Pons (tissue), 1 donor: ENCODE data around the gene RNF212.

Source experiments
- DNase-seq: peaks from one replicate; pipeline ENCODE4 v3.0.0-alpha.2; 2016; ENCODE audit warnings: low spot score

Gene RNF212

DNA sequence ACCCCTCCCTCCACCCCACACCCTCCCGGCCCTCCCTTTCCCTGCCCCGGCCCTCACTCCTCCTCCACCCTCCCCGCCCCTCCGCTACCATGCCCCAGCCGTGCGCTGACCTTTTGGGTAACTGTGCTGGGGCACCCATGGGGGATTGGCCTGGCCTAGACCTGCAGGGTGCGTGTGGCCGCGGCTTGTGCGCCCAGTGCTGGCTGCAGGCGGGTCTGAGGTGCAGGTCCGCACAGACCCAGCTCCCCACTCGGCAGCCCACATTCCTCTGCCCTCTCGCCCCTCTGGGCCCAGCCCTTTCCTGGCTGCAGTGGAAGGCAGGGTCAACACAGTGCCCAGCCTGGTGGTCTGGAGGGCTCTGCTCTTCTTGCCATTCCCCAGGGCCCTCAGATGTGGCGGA lies 77.3 kb downstream of the RNF212 start:
- no peak for DNase-seq

DNA sequence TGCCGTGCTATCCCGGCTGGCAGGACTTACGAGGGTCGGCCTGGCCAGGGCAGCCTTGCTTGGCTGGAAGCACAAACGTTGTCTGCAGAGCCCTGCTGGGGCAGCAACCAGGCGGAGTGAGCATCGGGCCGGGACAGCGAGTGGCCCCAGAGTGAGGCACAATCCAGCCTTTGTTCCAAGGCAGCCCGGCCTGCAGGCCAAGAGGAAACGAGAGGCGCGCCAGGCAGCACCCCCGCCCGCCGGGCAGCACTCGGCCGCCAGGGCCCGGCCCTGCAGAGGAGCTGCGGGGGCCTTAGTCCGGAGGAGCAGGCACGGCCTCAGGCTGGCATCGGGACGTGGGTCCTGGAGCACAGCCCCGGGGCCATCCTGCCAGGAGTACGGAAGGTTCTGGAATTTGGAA lies 77.9 kb downstream of the RNF212 start:
- DNase-seq, result peak; percentile 93

DNA sequence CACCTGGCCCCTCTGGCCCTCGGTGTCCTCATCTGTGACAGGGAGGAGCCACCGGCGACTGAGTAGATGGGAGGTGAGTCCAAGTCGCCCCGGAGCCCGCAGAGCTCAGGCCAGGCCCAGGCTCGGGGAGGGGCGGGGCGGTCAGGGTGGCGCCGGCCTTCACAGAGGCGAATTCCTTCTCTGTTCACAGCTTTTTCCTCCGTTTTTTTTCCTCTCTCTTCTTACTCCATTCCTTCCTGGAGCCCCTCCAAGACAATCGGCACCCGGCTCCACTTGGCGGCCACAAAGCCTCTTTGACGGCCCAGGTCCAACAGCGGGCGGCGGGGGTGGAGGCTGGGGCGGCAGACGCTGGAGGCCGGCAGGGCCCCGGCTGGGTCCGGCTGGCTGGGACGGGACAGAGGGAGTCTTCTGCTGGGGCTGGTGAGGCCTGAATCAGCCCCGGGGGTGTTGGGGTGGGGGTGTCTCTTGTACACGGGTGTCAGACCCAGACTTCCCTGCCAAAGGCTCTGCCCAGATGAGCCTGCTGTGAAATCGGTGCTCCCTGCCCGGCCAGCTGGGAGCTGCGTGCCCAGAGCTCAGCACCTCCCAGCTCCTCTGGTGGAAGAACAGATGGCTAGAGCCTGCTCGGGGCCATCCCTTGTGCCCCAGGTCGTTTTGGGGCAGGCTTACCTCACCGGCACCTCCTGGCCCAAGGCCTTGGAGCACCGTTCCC lies 79.4 kb downstream of the RNF212 start:
- no peak for DNase-seq

DNA sequence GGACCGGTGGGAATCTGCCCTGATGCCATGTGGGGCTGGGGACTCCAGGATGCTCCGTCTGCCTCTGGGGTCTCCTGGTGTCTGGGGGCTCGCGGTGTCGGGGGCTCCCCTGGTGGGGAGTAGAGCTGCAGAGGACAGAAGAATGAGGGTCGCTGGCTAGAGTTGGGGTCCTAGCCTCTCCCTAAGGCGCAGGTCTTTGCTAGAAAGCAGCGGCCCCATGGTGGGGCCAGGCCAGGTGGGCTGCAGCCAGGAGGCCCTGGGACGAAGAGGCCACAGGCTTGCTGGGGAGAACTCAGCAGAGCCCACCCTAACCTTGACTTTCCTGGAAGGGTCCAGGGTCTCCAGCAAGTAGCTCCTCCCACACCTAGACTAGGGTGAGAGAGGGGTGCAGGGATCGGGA lies 80.5 kb downstream of the RNF212 start:
- no peak for DNase-seq

DNA sequence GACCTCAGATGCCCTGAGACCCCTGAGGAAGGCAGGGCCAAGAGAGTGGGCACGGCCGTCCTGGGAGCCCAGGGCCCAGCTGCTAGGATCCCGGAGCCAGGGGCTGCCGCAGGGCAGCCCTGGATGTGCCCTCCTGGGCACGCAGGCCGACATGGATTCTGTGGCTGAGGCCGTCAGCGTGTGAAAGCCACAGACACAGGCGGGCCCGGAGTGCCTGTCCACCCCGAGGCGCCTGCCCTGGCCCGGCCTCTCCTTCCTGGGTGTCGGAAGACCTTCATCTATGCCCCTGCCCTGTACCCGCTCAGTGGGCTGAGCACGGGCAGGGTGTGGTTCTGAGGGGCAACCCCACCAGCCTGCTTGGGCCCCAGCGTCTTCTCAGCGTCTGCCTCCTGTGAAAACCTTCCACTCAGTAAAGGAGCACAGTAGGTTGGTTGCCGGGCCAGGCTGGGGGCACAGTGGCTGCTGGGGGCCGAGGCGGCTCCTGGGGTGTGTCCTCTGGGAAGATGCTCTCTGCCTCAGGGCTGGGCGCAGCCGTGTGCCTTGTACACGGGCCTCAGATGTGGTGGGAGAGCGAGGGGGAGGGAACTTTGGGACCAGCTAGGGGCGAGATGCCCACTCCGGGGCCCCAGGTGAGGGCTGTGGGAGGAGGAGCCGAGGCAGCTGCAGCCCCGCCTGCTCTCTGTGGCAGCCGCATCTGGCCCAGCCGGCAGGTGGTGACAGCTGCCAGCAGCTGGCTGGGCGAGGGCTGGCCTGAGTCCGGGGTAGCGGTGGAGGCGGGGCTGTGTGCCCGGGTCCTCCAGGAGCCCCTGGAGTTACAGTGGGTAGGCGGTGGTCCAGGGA lies 81.2 kb downstream of the RNF212 start:
- no peak for DNase-seq

DNA sequence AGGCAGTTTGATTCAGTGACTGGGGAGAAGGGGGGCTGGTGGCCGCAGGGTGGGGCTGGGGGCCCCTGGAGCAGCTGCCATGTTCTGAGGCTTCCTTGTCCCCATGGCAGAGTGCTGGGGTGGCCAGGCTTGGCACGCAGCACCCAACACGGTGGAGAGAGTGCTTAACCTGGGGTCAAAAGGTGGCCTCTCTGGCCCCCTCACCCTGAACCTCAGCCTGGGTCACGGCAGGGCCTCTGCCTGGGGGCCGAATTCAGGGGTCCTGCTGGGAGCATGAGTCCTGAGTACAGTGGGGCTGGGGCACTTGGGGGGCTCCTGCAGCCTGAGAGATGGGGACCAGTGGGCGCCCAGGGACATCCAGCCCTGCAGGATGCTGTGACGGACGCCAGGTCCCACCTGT lies 82.0 kb downstream of the RNF212 start:
- DNase-seq, result no peak

DNA sequence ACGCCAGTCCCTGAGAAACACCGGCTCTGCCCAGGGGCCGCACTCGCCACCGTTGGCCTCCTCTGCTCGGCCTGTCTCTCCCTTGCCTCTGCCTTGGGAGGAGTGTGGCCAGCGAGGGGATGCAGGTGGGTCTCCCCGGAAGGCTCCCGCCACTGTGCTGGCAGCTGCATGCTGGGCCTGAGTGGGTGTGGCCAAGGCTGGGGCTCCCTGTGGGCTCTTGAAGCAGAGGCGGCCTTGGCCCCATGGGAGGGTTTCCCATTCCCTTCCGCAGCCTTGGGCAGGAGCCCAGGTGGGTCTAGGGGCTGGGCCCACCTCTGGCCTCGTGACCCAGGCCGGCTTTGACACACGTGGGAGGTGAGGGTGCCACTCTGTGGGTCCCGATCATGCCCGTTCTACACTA lies 82.8 kb downstream of the RNF212 start:
- no peak for DNase-seq

DNA sequence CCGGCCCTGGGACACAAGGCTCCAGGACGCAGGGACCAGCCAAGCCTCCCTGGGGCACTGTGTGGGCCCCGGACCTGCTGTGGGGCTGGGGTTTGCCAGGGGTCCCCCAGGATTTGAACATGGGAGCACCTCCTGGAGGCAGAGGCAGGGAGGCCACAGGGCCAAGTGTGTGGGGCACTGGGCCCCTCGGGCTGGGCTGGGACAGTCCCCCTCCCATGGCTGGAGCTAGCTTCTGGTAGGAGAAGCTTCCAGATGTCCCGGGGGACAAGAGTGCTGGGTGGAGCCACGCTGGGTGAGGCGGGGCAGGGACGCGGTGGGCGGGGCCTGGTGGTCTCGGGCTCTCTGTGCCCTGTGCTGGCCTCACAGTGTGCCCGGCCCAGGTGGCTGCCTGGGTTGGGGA lies 83.3 kb downstream of the RNF212 start:
- DNase-seq, result no peak

DNA sequence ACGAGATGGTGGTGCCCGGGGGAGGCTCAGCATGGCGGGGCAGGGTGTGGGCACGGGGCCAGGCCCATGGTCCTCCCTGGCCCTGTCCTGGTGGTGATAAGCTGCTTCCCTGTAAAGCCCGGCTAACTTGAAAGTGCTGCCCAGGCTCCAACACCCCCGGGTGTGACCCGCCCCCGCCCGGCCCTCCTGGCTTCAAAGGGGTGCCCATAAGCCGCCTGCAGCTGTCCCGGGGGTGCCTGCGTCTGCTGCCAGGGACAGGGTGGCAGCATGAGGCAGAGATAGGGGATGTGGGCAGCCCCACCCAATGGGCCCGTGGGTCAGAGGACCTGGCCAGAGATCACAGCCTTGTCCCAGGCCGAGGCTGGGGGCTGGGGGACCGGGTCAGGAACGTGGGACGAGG lies 83.8 kb downstream of the RNF212 start:
- no peak for DNase-seq

DNA sequence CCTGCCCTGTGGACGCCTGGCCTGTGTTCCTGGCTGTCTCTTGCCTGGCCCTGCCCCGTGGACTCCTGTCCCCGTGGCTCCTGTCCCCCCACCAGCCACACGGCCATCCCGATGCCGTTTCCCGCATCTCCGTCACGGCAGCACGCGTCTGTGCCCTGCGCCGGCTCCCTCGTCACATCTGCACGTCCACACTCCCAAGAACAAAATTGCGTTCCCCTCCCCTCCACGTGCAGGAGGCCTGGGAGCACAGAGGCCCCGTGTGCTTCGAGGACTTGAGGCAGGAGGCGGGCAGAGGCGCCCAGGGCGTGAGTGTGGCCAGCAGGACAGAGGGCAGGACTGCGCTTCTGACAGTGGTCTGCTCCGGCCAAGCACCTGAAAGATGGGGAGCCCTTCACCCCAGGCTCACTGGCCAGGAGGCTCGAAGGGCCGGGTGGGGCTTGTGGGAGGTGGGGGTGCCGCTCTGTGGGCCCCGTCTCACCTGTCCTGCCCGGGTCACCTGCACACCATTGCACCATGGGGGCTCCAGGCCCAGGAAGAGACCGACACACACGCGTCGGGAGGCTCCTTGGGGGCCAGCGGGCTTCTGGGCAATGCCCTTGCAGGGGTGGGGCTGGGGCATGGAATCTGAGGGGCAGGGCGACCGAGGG lies 84.7 kb downstream of the RNF212 start:
- no peak for DNase-seq

DNA sequence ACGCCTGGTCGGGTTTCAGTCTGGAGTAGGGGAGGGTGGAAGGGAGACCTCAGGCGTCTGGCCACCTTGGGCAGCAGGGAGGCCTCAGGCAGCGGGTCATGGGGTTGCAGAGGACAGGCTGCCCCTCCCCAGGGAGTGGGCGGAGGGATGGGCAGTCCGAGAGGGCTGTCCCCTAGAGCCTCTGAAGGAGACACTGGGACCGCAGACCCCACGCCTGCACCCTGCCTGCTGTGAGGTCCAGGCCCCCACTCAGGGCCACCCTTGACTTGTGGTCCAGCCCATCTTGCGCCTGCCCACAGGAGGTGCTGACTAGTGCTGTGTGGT lies 85.5 kb downstream of the RNF212 start:
- no peak for DNase-seq

DNA sequence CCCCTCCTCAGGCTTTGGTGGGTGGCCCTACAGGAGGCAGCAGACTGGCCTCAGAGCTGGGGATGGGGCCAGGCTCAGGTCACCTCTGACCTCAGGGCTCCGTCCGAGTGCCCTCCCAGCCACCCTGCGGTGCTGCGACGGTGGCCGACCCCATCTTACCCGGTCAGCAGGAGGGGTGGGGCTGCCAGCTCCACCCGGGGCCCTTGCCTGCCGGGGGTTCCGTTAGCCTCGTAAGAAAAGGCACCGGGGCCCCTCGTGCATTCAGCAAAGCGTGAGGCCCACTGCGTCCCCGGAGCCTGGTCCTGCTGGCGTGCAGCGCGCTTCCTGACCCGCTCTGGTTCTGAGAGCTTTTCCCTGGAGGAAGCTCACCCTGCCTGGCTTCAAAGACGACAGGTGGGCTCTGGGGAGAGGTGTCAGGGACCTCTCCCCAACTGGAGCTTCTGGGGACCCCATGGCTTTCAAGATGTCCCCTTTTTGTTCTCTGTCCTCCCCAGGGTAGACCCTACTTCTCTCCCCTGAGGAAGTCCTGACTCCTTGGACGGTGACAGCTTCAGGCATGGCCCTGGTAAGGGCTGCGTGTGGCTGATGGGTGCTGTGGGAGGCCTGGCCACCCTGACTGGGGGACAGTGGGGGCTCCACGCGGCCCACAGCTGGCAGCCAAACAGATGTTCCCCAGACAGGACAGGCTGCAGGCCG lies 86.0 kb downstream of the RNF212 start:
- DNase-seq, result no peak

DNA sequence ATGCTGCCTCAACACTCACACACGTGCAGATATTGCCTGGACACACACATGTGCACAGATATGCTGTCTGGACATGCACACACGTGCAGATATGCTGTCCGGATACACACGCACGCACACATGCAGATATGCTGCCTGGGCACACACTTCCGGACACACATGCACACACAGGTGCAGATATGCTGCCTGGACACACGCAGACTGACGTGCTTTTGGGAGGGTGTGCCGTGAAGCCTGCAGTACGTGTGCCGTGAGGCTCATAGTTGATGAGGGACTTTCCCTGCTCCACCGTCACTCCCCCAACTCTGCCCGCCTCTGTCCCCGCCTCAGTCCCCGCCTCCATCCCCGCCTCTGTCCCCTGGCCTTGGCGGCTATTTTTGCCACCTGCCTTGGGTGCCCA lies 87.2 kb downstream of the RNF212 start:
- no peak for DNase-seq

DNA sequence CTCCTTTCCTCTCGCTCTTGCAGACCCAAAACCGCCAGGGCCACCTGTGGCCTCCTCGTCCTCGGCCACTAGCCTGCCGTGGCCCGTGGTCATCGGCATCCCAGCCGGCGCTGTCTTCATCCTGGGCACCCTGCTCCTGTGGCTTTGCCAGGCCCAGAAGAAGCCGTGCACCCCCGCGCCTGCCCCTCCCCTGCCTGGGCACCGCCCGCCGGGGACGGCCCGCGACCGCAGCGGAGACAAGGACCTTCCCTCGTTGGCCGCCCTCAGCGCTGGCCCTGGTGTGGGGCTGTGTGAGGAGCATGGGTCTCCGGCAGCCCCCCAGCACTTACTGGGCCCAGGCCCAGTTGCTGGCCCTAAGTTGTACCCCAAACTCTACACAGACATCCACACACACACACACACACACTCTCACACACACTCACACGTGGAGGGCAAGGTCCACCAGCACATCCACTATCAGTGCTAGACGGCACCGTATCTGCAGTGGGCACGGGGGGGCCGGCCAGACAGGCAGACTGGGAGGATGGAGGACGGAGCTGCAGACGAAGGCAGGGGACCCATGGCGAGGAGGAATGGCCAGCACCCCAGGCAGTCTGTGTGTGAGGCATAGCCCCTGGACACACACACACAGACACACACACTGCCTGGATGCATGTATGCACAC lies 88.3 kb downstream of the RNF212 start:
- DNase-seq, result no peak

DNA sequence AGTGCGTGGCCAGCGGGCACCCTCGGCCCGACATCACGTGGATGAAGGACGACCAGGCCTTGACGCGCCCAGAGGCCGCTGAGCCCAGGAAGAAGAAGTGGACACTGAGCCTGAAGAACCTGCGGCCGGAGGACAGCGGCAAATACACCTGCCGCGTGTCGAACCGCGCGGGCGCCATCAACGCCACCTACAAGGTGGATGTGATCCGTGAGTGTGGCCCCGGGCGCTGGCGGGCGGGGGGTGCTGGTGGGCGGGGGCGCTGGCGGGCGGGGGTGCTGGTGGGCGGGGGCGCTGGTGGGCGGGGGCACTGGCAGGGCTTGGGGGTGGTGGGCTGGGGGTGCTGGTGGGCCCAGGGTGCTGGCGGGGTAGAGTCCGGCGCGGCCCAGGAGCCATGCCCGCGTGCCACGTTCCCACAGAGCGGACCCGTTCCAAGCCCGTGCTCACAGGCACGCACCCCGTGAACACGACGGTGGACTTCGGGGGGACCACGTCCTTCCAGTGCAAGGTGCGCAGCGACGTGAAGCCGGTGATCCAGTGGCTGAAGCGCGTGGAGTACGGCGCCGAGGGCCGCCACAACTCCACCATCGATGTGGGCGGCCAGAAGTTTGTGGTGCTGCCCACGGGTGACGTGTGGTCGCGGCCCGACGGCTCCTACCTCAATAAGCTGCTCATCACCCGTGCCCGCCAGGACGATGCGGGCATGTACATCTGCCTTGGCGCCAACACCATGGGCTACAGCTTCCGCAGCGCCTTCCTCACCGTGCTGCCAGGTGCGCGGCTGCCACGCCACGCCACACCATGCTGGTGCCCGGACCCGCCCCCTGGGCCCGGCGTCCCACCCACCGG lies 89.2 kb downstream of the RNF212 start:
- DNase-seq, result no peak

DNA sequence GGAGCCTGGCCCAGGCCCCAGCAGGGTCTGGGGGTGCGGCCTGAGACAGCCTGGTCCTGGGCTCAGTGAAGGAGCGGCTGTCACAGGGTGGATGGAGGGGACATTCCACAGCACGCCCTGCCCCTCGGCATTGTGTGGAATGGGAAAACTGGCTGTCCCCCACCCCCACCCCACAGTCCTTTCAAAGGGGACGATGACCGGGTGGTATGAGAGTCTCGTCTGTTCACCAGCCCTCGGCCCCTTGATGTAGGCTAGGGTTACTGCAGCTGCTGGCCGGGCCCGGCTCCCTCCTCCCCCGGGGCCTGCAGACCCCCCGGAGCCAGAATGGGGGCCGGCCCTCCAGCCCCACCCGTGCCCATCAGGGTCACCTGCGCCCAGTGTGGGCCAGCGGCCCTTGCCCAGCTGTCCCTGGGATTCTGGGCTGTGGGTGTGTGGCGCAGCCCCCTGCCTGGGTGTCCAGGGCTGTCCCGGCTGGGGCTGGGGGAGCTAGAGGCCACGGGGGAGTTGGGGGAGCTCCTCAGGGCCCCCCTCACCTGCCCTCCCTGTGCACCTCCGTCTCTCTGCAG lies 90.2 kb downstream of the RNF212 start:
- DNase-seq, result no peak

DNA sequence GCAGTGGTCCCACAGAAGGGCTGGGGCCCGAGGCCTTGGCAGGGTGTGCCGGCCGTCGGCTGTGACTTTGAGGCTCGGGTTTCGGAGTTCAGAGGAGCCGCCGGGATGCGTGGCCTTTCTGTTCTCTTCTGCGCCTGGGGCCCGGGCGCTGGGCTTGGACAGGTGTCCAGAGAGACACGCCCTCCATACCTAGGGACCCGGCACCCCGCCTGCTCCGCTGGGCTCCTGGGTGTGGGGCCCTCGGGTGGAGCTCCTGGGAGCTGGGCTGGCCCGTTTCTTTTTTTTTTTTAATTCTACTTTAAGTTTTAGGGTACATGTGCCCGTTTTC lies 90.7 kb downstream of the RNF212 start:
- DNase-seq, result no peak

DNA sequence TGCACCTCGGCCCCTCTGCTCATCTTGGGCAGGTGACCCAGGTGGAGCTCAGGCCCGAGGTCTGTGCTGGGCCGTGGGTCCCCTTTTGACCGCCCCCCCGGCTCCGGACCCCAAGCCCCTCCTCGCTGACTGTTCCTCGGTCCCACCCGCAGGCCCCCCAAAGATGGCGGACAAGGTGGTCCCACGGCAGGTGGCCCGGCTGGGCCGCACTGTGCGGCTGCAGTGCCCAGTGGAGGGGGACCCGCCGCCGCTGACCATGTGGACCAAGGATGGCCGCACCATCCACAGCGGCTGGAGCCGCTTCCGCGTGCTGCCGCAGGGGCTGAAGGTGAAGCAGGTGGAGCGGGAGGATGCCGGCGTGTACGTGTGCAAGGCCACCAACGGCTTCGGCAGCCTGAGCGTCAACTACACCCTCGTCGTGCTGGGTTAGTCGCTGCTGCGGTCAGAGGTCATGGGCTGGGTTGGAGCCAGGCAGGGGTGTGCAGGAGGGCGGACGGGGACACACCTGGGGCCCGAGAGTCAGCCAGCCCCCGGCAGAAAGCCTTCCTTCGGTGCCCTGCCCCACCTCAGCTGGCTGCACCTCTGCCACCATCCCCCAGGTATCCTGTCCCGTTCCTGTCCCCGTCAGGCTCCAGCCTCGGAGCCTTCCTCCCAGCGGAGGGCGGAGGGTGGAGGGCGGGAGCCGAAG lies 91.2 kb downstream of the RNF212 start:
- DNase-seq, result no peak
